BE2C (cell line): ENCODE measurements around the gene SLC25A14.
"Not testable (repeated sequence)": the region's sequence is repeated elsewhere in the genome, so short reads cannot be mapped to it uniquely, and the experiment has no call there.

Experiments used
- DNase-seq: peaks from one replicate; pipeline ENCODE4 v3.0.0-alpha.2; 2020
- H3K27me3 ChIP-seq: fragments of 250-450 bp; sonication (Bioruptor Pico); 2 replicates; pipeline ENCODE4 v1.5.1; 2020; ENCODE audit warnings: mild to moderate bottlenecking
- H3K36me3 ChIP-seq: fragments of 250-450 bp; sonication (Bioruptor Pico); 2 replicates; pipeline ENCODE4 v1.5.1; 2020; ENCODE audit warnings: mild to moderate bottlenecking
- H3K4me1 ChIP-seq: fragments of 250-450 bp; sonication (Bioruptor Pico); 2 replicates; pipeline ENCODE4 v1.5.1; 2020
- H3K4me3 ChIP-seq: 2 replicates; pipeline ENCODE4 v1.5.1; 2011; ENCODE audit warnings: low read depth, low read length
- H3K9me3 ChIP-seq: fragments of 250-450 bp; sonication (Bioruptor Pico); 2 replicates; pipeline ENCODE4 v1.5.1; 2020
- TF ChIP-seq, protein P1 (sequence below): IDR thresholded peaks from 2 replicates; pipeline ENCODE4 v1.5.1; 2012; ENCODE audit warnings: mild to moderate bottlenecking, low read depth, low read length

SLC25A14 gene

DNA sequence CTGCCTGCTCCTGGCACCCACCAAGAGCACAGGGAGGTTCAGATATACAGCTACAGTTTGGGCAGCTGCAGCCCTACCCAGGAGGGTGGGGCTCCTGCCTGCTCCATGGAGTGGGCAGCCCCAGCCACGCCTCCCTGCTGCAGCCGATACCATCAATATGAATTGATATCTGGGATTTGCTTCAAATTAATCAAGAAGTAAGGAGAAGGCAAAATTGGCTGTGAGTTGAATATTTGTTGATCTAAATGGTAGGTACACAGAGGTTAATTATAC, 39.8 kb upstream of the SLC25A14 start:
- Histone ChIP-seq H3K4me3 (peak overlapping the region; percentile 63), H3K36me3 (no peaks in the 10 kb centered on the region), H3K9me3 (no peaks in the 10 kb centered on the region), H3K27me3 (no peaks in the 10 kb centered on the region), H3K4me1 (no peaks in the 10 kb centered on the region)
- TF ChIP-seq, protein P1, sequence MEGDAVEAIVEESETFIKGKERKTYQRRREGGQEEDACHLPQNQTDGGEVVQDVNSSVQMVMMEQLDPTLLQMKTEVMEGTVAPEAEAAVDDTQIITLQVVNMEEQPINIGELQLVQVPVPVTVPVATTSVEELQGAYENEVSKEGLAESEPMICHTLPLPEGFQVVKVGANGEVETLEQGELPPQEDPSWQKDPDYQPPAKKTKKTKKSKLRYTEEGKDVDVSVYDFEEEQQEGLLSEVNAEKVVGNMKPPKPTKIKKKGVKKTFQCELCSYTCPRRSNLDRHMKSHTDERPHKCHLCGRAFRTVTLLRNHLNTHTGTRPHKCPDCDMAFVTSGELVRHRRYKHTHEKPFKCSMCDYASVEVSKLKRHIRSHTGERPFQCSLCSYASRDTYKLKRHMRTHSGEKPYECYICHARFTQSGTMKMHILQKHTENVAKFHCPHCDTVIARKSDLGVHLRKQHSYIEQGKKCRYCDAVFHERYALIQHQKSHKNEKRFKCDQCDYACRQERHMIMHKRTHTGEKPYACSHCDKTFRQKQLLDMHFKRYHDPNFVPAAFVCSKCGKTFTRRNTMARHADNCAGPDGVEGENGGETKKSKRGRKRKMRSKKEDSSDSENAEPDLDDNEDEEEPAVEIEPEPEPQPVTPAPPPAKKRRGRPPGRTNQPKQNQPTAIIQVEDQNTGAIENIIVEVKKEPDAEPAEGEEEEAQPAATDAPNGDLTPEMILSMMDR: no peak
- DNase-seq: no peak

DNA sequence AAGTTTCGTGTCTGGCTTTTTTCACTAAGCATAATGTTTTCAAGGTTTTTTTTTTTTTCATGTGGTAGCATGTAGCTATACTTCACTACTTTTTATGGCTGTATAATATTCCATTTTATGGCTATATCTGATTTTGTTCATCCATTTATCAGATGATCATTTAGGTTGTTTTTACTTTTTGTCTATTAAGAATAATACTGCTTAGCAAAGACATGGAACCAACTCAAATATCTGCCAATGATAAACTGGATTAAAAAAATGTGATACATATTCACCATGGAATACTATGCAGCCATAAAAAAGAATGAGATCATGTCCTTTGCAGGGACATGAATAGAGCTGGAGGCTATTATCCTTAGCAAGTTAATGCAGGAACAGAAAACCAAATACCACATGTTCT, 38.3 kb upstream of the SLC25A14 start:
- Histone ChIP-seq H3K27me3 (no peaks in the 10 kb centered on the region), H3K4me3 (no peak overlapping the region), H3K4me1 (no peaks in the 10 kb centered on the region), H3K36me3 (no peaks in the 10 kb centered on the region), H3K9me3 (no peaks in the 10 kb centered on the region)
- TF ChIP-seq, protein P1: no peak
- DNase-seq: no peak

DNA sequence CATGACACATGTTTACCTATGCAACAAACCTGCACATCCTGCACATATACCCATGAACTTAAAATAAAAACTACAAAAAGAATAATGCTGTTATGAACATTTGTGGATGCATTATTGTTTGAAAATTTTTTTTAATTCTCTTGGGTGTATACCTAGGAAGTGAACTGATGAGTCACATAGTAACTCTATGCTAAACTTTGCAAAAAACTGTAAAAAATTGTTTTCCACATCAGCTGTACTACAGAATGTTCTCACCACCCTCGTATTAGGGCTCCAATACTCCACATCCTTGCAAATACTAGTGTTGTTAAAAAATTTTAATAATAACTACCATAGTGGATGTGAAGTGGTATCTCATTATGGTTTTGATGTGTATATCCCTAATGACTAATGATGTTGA, 37.7 kb upstream of the SLC25A14 start:
- Histone ChIP-seq H3K4me3 (no peak overlapping the region), H3K4me1 (no peaks in the 10 kb centered on the region), H3K9me3 (no peaks in the 10 kb centered on the region), H3K36me3 (no peaks in the 10 kb centered on the region), H3K27me3 (no peaks in the 10 kb centered on the region)
- no peak for DNase-seq
- TF ChIP-seq, protein P1: no peak

DNA sequence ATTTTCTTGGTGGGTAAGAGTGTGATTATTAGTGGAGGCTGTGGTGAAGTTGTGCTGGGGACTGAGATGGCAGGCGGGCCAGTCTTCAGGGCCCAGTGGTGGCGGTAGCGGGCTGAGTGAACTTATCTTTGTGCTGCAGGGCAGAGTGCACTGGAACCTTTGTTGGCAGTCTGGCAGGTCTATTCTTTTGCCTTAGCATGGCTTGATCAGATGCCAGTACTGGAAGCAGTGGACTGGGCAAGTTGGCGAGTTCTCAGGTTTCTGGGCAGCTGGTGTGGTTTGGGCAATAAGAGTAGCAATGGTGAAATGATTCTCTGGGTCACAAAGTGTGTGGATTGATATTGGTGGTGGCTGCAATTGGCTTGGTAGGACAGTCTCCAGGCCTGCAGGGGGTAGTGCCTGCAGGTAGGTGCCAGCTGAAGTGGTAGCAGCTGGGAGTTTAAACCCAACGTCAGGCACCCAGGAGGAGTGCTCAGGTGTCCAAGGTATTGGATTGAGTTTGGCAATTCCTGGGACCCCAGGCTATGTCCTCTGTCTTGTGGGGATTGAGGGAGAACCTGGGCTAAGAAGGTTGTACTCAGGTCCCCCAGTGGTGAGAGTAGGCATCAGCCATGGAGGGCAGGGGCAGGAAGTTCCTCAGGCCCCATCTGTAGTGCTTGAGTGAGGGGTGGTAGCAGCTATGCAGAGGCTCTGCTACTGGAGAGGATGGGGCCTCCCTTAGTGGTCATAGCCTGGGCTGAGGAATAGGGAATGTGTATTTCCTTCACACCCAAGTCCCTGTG, 34.9 kb upstream of the SLC25A14 start:
- Histone ChIP-seq H3K27me3 (no peaks in the 10 kb centered on the region), H3K4me1 (no peaks in the 10 kb centered on the region), H3K36me3 (no peaks in the 10 kb centered on the region), H3K9me3 (no peaks in the 10 kb centered on the region), H3K4me3 (no peak overlapping the region)
- no peak for DNase-seq
- TF ChIP-seq, protein P1: no peak

DNA sequence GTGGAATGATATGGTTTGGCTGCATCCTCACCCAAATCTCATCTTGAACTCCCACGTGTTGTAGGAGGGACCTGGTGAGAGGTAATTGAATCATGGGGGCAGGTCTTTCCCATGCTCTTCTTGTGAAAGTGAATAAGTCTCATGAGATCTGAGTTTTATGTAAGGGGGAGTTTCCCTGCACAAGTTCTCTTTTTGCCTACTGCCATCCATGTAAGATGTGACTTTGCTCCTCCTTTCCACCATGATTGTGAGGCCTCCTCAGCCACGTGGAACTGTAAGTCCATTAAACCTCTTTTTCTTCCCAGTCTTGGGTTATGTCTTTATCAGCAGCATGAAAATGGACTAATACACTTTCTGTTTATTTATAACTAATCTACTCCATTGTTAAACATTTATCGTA, 19.8 kb upstream of the SLC25A14 start:
- not testable (repeated sequence) for H3K4me1 ChIP-seq, DNase-seq, H3K9me3 ChIP-seq, H3K27me3 ChIP-seq, H3K36me3 ChIP-seq, H3K4me3 ChIP-seq

DNA sequence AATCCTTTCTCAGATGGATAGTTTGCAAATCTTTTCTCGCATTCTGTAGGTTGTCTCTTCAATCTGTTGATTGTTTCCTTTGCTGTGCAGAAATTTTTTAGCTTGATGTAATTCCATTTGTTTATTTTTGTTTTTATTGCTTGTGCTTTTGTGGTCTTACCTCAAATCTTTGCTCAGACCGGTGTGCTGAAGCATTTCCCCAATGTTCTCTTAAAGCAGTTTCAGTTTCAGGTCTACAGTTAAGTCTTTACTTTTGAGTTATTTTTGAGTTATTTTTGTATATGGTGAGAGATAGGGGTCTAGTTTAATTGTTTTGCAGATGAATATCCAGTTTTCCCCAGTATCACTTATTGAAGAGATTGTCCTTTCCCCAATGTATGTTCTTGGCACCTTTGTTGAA, 18.2 kb upstream of the SLC25A14 start:
- TF ChIP-seq, protein P1: no peak
- no peak overlapping the region for H3K4me3 ChIP-seq
- no peak for DNase-seq
- no peaks in the 10 kb centered on the region for H3K27me3 ChIP-seq
- H3K36me3 ChIP-seq: no peaks in the 10 kb centered on the region
- no peaks in the 10 kb centered on the region for H3K4me1 ChIP-seq
- no peaks in the 10 kb centered on the region for H3K9me3 ChIP-seq

DNA sequence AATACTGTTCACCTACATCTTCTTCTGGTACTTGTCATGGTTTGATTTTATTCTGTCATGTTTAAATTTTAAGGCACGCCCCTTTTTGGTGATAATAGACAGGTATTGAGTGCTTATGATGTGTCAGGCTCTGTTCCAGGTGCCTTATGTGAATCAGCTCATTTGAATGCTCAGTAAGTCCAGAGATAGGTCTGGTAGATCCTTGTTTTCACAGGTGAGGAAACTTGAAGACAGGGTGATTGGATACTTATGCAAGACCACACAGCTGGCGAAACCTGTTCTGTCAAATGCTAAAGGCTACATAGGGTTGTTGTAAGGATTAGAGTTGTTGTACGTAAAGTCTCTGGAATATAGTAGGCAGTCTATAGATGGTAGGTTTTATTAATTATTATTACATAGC, 9.6 kb upstream of the SLC25A14 start:
- Histone ChIP-seq H3K27me3 (no peaks in the 10 kb centered on the region), H3K4me1 (no peaks in the 10 kb centered on the region), H3K9me3 (no peaks in the 10 kb centered on the region), H3K36me3 (no peaks in the 10 kb centered on the region), H3K4me3 (no peak overlapping the region)
- TF ChIP-seq, protein P1: no peak
- DNase-seq: no peak
